AG04449 (cell line): ENCODE data around the gene FTHL17.

Experiments
- CTCF ChIA-PET: fragments of 350-600 bp; formaldehyde crosslinking; extraction: SDS; loops from one replicate; lab custom pipeline; 2021; ENCODE audit warnings: antibody characterized with exemption; lab: Yijun Ruan, JAX
- POLR2A ChIA-PET: fragments of 400-600, 350-600 bp; formaldehyde crosslinking; extraction: SDS; loops from one replicate; lab custom pipeline; 2020; ENCODE audit warnings: antibody characterized with exemption, inconsistent platforms; lab: Yijun Ruan, JAX
- DNase-seq: peaks from one replicate; pipeline ENCODE4 v3.0.0-alpha.2; 2010; ENCODE audit warnings: low read depth, low spot score
- H3K4me3 ChIP-seq: 2 replicates; pipeline ENCODE4 v1.5.1; 2011; ENCODE audit warnings: low read depth, mild to moderate bottlenecking, control low read depth, low read length
- CTCF ChIP-seq: IDR thresholded peaks from one replicate; pipeline ENCODE4 v1.5.1; 2011; ENCODE audit warnings: mild to moderate bottlenecking, moderate library complexity, low read length, control low read depth, inconsistent platforms; ENCODE audit not compliant: insufficient read depth; ENCODE audit errors: missing control alignments

Gene FTHL17

GRCh38 chrX:31058284-31058683, 13.6 kb downstream of the FTHL17 start:
- H3K4me3 ChIP-seq = no peak overlapping the region
- DNase-seq = no peak
- TF ChIP-seq CTCF = no peak
- POLR2A ChIA-PET = no interaction called here
- CTCF ChIA-PET = no interaction called here

DNA sequence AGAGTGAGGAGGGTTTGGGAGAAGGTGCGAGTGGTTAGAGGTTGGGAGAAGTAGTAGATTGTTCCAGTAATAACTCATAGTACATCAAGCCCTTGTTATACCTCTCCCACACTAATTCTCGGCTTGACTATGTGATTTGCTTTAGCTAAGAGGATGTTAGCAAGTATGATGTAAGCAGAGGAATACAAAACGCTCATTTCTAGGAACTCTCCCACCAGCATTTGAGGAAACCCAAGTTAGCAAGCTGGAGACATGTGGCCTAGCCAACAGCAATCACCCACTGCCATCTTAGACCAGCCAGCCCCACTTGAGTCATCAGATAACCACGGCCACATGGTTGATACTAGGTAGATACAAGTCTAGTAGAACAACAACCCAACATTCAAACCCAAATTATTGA, 14.2 kb downstream of the FTHL17 start:
- POLR2A ChIA-PET = no interaction called here
- CTCF ChIA-PET = no interaction called here
- no peak for TF ChIP-seq CTCF

DNA sequence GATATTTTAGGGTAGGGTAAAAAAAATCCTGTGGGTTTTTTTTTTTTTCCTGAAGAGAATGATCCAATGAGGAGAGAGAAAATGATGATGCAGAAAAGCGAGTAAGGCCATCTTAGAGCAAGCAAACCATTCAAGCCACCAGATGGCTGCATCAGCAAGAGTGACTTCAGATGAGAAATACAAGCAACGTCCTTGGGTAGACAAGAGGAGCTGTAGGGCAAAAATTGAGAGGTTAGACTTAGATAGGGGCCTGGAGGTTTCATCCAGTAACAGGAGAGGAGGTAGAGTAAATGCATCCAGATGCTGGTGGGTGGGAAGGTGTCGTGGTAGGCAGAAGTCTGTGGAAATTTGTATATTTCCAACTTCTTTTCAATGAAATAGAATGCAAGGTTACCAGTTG, 14.6 kb downstream of the FTHL17 start:
- TF ChIP-seq CTCF = no peak
- CTCF ChIA-PET = no interaction called here
- POLR2A ChIA-PET = no interaction called here
- DNase-seq = no peak
- no peak overlapping the region for H3K4me3 ChIP-seq

More for the DNA sequence above, 14.2 kb downstream of the FTHL17 start:
- H3K4me3 ChIP-seq = no peak overlapping the region
- DNase-seq = no peak

DNA sequence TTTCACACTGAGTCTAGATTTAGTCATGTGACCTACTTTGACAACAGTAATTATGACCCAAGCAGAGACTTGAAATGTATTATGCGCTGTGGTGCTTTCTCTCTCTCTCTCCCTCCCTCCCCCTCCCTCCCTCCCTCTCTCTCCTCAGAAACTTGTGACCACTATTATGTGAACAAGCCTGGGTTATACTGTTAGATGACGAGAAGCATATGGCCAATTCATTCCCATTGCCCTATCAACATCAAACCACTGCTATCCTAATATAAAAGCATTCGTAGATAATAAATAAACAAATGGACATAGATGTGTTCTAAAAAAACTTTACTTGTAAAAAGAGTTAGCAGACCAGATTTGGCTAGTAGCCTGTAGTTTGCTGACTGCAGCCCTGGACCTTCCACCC, 18.2 kb downstream of the FTHL17 start:
- POLR2A ChIA-PET = no interaction called here
- no peak for TF ChIP-seq CTCF
- CTCF ChIA-PET = no interaction called here
- H3K4me3 ChIP-seq = no peak overlapping the region
- DNase-seq = no peak

DNA sequence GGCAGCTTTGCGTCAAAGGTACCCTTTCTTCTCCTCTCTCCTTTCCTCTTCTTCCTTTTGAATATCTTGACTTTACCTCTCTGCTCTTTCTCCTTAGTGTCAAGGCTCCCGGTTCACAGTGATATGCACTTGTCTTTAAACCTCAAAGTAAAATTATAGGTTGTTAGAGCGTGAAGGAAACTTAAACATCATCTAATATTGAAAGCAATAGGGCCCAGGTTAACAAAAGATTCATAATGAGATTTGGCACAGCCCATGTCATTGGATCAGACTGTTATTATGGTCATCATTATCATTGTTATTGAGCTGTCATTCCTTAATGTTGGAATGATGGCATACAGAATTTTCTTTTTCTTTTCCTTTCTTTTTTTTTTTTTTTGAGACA, 32.5 kb downstream of the FTHL17 start:
- no peak overlapping the region for H3K4me3 ChIP-seq
- ChIA-PET POLR2A (no interaction called here), CTCF (interaction anchor here (0.8 to 9.3 kb wide), 17 partner anchors 9 to 667 kb away, joined by 3 to 171 read pairs (median 4); no protein-coding TSS in a partner anchor)
- no peak for DNase-seq
- TF ChIP-seq CTCF = no peak

DNA sequence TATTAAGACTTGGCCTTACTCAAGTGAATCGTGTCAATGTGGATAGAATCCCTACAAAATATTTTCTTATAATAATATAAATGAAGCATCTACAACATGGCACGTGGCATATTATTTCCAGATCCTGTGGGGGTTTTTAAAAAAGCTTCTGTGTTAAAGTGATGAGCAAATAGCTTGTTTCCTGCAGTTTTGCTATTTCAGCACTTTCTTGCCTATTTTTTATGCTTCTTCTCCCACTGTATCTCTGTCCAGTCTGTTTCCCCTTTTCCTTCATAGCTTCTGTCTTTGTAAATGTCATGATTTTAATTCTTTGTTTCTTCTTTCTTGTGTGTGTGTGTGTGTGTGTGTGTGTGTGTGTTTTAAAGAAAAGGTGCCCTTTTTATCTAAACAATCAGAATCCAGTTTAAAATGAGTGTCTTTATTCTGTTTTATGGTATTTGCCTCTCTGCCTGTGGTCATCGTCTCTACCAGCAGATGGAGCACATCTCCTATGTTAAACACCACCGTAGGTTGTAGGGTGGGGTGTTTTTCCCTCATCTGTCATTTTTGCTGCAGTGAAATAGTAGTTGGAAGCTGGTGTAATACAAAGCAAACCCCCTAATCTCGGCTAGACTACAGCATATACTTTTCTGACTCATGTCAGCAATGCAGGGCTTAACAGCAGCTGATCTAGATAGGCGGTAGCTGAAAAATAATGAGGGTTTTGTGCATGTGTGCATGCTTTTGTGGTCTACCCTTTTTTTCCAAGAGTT, 33.1 kb downstream of the FTHL17 start:
- DNase-seq = no peak
- CTCF ChIA-PET = interaction anchor here (0.7 to 9.3 kb wide), 22 partner anchors 9 to 668 kb away, joined by 3 to 171 read pairs (median 4); no protein-coding TSS in a partner anchor
- POLR2A ChIA-PET = no interaction called here
- H3K4me3 ChIP-seq = no peak overlapping the region
- peak; percentile 48 for TF ChIP-seq CTCF
